Pulmonary artery endothelial cell (primary cell): ENCODE measurements around the gene UCN2. TPM values are rescaled to one million over a fixed set of nuclear protein-coding genes. Genes with fewer than 3 reads are reported as not detected.
"Not testable (repeated sequence)": the region's sequence is repeated elsewhere in the genome, so short reads cannot be mapped to it uniquely, and the experiment has no call there.

Experiments used
- DNase-seq: peaks from one replicate; pipeline ENCODE4 v3.0.0-alpha.2; 2011; ENCODE audit warnings: low read depth, low spot score
- total RNA-seq: library from RNA; depleted of rRNA; stranded (reverse); fragments of >200 nt; gene quantifications from 2 replicates; pipeline ENCODE4 v1.2.3, GENCODE V29; 2014

The UCN2 gene
- total RNA-seq, 1 donor from 2014 or later: 0.07 TPM

GRCh38 chr3:48562367-48563095 is 1.1 kb downstream of the UCN2 start:
- DNase-seq: no peak

GRCh38 chr3:48561045-48561736 is 2.4 kb downstream of the UCN2 start:
- no peak for DNase-seq

GRCh38 chr3:48560648-48561018 is 2.9 kb downstream of the UCN2 start:
- no peak for DNase-seq

GRCh38 chr3:48558493-48559134 is 5.0 kb downstream of the UCN2 start:
- DNase-seq: no peak

- peak; percentile 93 for DNase-seq
These were observed 6.6 kb downstream of the UCN2 start, which contains the start of gene PFKFB4 for GRCh38 chr3:48556796-48557626. PFKFB4 (minus strand) TSS chr3:48556803; CDS start chr3:48556777, 26 bp downstream.

GRCh38 chr3:48555949-48556795 is 7.4 kb downstream of the UCN2 start:
- no peak for DNase-seq

- DNase-seq: no peak
These were observed 8.2 kb downstream of the UCN2 start for GRCh38 chr3:48555231-48555948.

- DNase-seq: no peak
These were observed 9.4 kb downstream of the UCN2 start for GRCh38 chr3:48553886-48554845.

- DNase-seq: no peak
These were observed 10.2 kb downstream of the UCN2 start for GRCh38 chr3:48553361-48553760.

- no peak for DNase-seq
These were observed 11.2 kb downstream of the UCN2 start for GRCh38 chr3:48552111-48552951.

- not testable (repeated sequence) for DNase-seq
These were observed 11.9 kb downstream of the UCN2 start for GRCh38 chr3:48551651-48552050.

GRCh38 chr3:48548729-48549705 is 14.6 kb downstream of the UCN2 start:
- peak; percentile 29 for DNase-seq

GRCh38 chr3:48548126-48548525 is 15.5 kb downstream of the UCN2 start:
- DNase-seq: no peak

- DNase-seq: no peak
These were observed 17.3 kb downstream of the UCN2 start for GRCh38 chr3:48546203-48546829.

- no peak for DNase-seq
These were observed 19.4 kb downstream of the UCN2 start for GRCh38 chr3:48544141-48544540.

GRCh38 chr3:48543271-48543866 is 20.2 kb downstream of the UCN2 start:
- no peak for DNase-seq
